Measurements from ENCODE around the gene TPT1. TPM values are rescaled to one million over a fixed set of nuclear protein-coding genes. Genes with fewer than 3 reads are reported as not detected.

TPT1 gene
- total and polyA plus RNA-seq, 9 of the 15 experiments (the other 6 are each of a cell fraction or from before 2014, with no cell fraction given), result 602 to 2,508 (median 1,784) TPM

GRCh38 chr13:45316996-45317395 lies 24.0 kb downstream of the TPT1 start (continued):
- 0 out of 6 replicates have a peak, but pooled peaks of 1 of the 3 experiments have one; percentile 23 for TF ChIP-seq ZBTB11 (CRISPR knock-in tag; IDR thresholded peaks at IDR 0.05)
- TF ChIP-seq CBX8 (IDR thresholded peaks at IDR 0.05; ENCODE audit: borderline replicate concordance, extremely low read depth, low read depth, low read length, poor library complexity, severe bottlenecking), result no peak
- TF ChIP-seq ZNF277 (CRISPR knock-in tag; IDR thresholded peaks at IDR 0.05; ENCODE audit: borderline replicate concordance), result no peak
- TF ChIP-seq SETDB1 (IDR thresholded peaks at IDR 0.05; ENCODE audit: low read length), result no peak
- TF ChIP-seq, protein P1, sequence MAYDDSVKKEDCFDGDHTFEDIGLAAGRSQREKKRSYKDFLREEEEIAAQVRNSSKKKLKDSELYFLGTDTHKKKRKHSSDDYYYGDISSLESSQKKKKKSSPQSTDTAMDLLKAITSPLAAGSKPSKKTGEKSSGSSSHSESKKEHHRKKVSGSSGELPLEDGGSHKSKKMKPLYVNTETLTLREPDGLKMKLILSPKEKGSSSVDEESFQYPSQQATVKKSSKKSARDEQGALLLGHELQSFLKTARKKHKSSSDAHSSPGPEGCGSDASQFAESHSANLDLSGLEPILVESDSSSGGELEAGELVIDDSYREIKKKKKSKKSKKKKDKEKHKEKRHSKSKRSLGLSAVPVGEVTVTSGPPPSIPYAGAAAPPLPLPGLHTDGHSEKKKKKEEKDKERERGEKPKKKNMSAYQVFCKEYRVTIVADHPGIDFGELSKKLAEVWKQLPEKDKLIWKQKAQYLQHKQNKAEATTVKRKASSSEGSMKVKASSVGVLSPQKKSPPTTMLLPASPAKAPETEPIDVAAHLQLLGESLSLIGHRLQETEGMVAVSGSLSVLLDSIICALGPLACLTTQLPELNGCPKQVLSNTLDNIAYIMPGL (CRISPR knock-in tag; IDR thresholded peaks at IDR 0.05), result no peak
- 0 out of 2 replicates have a peak, but pooled peaks have one; percentile 35 for TF ChIP-seq BACH1 (tag; IDR thresholded peaks at IDR 0.05)
- TF ChIP-seq L3MBTL2 (IDR thresholded peaks at IDR 0.05), result no peak
- TF ChIP-seq BMI1 (IDR thresholded peaks at IDR 0.05; ENCODE audit: low read length), result no peak
- TF ChIP-seq ZNF12 (CRISPR knock-in tag; IDR thresholded peaks at IDR 0.05), result no peak
- no peak for TF ChIP-seq CC2D1A (IDR thresholded peaks at IDR 0.05)
- no peak for TF ChIP-seq NR2C1 (IDR thresholded peaks at IDR 0.05)
- 0 out of 2 replicates have a peak, but pooled peaks have one; percentile 33 for TF ChIP-seq NR2C1 (tag; IDR thresholded peaks at IDR 0.05)
- no peak for TF ChIP-seq IRF2 (CRISPR knock-in tag; IDR thresholded peaks at IDR 0.05)
- 0 out of 2 replicates have a peak, but pooled peaks have one; percentile 34 for TF ChIP-seq HINFP (tag; conservative IDR thresholded peaks at IDR 0.05; ENCODE audit: low read depth)
- TF ChIP-seq IFI16 (CRISPR knock-in tag; IDR thresholded peaks at IDR 0.05), result no peak
- TF ChIP-seq POLR2H (tag; IDR thresholded peaks at IDR 0.05; ENCODE audit: low read depth), result no peak
- no peak for TF ChIP-seq OTX1 (CRISPR knock-in tag; IDR thresholded peaks at IDR 0.05)
- no peak for TF ChIP-seq CBX3 (IDR thresholded peaks at IDR 0.05; ENCODE audit: borderline replicate concordance in 1 of 2, low read length in 2 of 2)
- TF ChIP-seq, protein P2, sequence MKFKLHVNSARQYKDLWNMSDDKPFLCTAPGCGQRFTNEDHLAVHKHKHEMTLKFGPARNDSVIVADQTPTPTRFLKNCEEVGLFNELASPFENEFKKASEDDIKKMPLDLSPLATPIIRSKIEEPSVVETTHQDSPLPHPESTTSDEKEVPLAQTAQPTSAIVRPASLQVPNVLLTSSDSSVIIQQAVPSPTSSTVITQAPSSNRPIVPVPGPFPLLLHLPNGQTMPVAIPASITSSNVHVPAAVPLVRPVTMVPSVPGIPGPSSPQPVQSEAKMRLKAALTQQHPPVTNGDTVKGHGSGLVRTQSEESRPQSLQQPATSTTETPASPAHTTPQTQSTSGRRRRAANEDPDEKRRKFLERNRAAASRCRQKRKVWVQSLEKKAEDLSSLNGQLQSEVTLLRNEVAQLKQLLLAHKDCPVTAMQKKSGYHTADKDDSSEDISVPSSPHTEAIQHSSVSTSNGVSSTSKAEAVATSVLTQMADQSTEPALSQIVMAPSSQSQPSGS (CRISPR knock-in tag; IDR thresholded peaks at IDR 0.05), result no peak
